CD4-positive, alpha-beta T cell (primary cell): ENCODE measurements around the gene KLHL30. TPM values are rescaled to one million over a fixed set of nuclear protein-coding genes. Genes with fewer than 3 reads are reported as not detected.

Source experiments
- ATAC-seq: fragments of 200-7000 bp; cut with Tn5 transposase; one replicate; pipeline ENCODE4 v1.10.0; 2022; ENCODE audit warnings: mild to moderate bottlenecking; ENCODE audit not compliant: poor library complexity
- CTCF ChIA-PET: fragments of 350-600 bp; sonication (Branson Sonifier 250); formaldehyde crosslinking; loops from one replicate; lab custom pipeline; 2021; ENCODE audit warnings: antibody characterized with exemption, inconsistent platforms; lab: Charles Lee
- POLR2A ChIA-PET: fragments of 350-600 bp; sonication (Branson Sonifier 250); formaldehyde crosslinking; loops from one replicate; lab custom pipeline; 2021; ENCODE audit warnings: antibody characterized with exemption, inconsistent platforms; lab: Charles Lee
- DNase-seq, 14 experiments: peaks; one replicate each; pipeline ENCODE4 v3.0.0-alpha.2; 2013 to 2020; ENCODE audit warnings: mixed read lengths in 2 of 14
- H3K27ac ChIP-seq, 2 donors: one replicate each; pipeline versions ENCODE4 v1.5.1 to v1.7.0; 2013; ENCODE audit warnings: low read length in 2 of 2, low read depth in 1 of 2, mild to moderate bottlenecking in 1 of 2
- H3K27me3 ChIP-seq, 2 experiments: 1 replicate in 1 of 2; 2 replicates in 1 of 2; pipeline versions ENCODE4 v1.6.1 to v1.7.0; 2013; ENCODE audit warnings: low read length in 2 of 2, control low read depth in 1 of 2, mild to moderate bottlenecking in 1 of 2, moderate library complexity in 1 of 2; ENCODE audit not compliant: insufficient read depth in 2 of 2, control insufficient read depth in 1 of 2
- H3K36me3 ChIP-seq: one replicate; pipeline ENCODE4 v1.6.1; 2013; ENCODE audit warnings: low read length, control low read depth; ENCODE audit not compliant: insufficient read depth
- H3K4me1 ChIP-seq: one replicate; pipeline ENCODE4 v1.6.1; 2013; ENCODE audit warnings: low read length, control low read depth; ENCODE audit not compliant: insufficient read depth
- H3K4me3 ChIP-seq: one replicate; pipeline ENCODE4 v1.5.1; 2013; ENCODE audit warnings: mild to moderate bottlenecking, low read length, moderate library complexity
- H3K9me3 ChIP-seq, 2 experiments: 1 replicate in 1 of 2; 2 replicates in 1 of 2; pipeline versions ENCODE4 v1.6.1 to v1.7.0; 2013; ENCODE audit warnings: low read length in 2 of 2, mild to moderate bottlenecking in 2 of 2, control low read depth in 1 of 2, moderate library complexity in 1 of 2; ENCODE audit not compliant: control insufficient read depth in 1 of 2, insufficient read depth in 1 of 2
- H3K27ac Mint-ChIP-seq: one replicate; pipeline ENCODE4 v1.8.0; 2020; ENCODE audit warnings: mixed read lengths
- H3K27me3 Mint-ChIP-seq: one replicate; pipeline ENCODE4 v1.8.0; 2021; ENCODE audit warnings: mixed read lengths
- H3K36me3 Mint-ChIP-seq: one replicate; pipeline ENCODE4 v1.8.0; 2021; ENCODE audit warnings: low read depth, mixed read lengths
- H3K4me1 Mint-ChIP-seq: one replicate; pipeline ENCODE4 v1.8.0; 2021; ENCODE audit warnings: low read depth, mixed read lengths
- H3K4me3 Mint-ChIP-seq: one replicate; pipeline ENCODE4 v1.8.0; 2020; ENCODE audit warnings: mild to moderate bottlenecking, mixed read lengths
- H3K9me3 Mint-ChIP-seq: one replicate; pipeline ENCODE4 v1.8.0; 2020; ENCODE audit warnings: mixed read lengths
- intact Hi-C, 2 experiments: fragments of 100-400 bp; cut with DNase I in 1 of 2; cut with micrococcal nuclease in 1 of 2; formaldehyde crosslinking; loops; one replicate each; pipeline versions ENCODE4 v1.15.1 to v1.9.0; 2023 to 2025; cut with DNase I, micrococcal nuclease
- total RNA-seq, 174 experiments: library from RNA in 2 of 174; stranded (reverse) in 2 of 174; gene quantifications; one replicate each; pipeline ENCODE4 v1.2.3 and lab custom pipeline; 2021 to 2026
- TF ChIP-seq, protein P1 (sequence below): fragments of 200-600 bp; IDR thresholded peaks from one replicate; pipeline ENCODE4 v1.8.0; 2022; ENCODE audit warnings: antibody characterized with exemption, mild to moderate bottlenecking

The KLHL30 gene
- total RNA-seq, 2 experiments from 2014 or later = not detected

- TF ChIP-seq, protein P1, sequence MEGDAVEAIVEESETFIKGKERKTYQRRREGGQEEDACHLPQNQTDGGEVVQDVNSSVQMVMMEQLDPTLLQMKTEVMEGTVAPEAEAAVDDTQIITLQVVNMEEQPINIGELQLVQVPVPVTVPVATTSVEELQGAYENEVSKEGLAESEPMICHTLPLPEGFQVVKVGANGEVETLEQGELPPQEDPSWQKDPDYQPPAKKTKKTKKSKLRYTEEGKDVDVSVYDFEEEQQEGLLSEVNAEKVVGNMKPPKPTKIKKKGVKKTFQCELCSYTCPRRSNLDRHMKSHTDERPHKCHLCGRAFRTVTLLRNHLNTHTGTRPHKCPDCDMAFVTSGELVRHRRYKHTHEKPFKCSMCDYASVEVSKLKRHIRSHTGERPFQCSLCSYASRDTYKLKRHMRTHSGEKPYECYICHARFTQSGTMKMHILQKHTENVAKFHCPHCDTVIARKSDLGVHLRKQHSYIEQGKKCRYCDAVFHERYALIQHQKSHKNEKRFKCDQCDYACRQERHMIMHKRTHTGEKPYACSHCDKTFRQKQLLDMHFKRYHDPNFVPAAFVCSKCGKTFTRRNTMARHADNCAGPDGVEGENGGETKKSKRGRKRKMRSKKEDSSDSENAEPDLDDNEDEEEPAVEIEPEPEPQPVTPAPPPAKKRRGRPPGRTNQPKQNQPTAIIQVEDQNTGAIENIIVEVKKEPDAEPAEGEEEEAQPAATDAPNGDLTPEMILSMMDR = no peak
- Mint-ChIP-seq H3K4me3 (no peak overlapping the region), H3K4me1 (no peaks in the 10 kb centered on the region), H3K9me3 (no peaks in the 10 kb centered on the region), H3K27ac (no peak overlapping the region), H3K36me3 (no peaks in the 10 kb centered on the region), H3K27me3 (peaks cover 5% of the 10 kb centered on the region)
- POLR2A ChIA-PET = no interaction called here
- CTCF ChIA-PET = no interaction called here
- DNase-seq = no peak
- Histone ChIP-seq H3K9me3 (peaks cover 5 to 33% of the 10 kb centered on the region in 2 experiments), H3K27ac (no peak overlapping the region), H3K36me3 (no peaks in the 10 kb centered on the region), H3K27me3 (peaks cover 3% of the 10 kb centered on the region in 2 experiments), H3K4me3 (no peak overlapping the region), H3K4me1 (no peaks in the 10 kb centered on the region)
- no peak for ATAC-seq
- intact Hi-C loops = no loop called here
These were observed 21.0 kb upstream of the KLHL30 start for GRCh38 chr2:238117199-238118154.

- ChIA-PET CTCF (no interaction called here), POLR2A (no interaction called here)
- H3K4me1 ChIP-seq = no peaks in the 10 kb centered on the region
- DNase-seq (no peak), ATAC-seq (no peak)
- H3K4me3 ChIP-seq = no peak overlapping the region
- Mint-ChIP-seq H3K27ac (no peak overlapping the region), H3K4me3 (no peak overlapping the region), H3K4me1 (no peaks in the 10 kb centered on the region), H3K9me3 (no peaks in the 10 kb centered on the region), H3K27me3 (peaks cover 5% of the 10 kb centered on the region), H3K36me3 (no peaks in the 10 kb centered on the region)
- intact Hi-C loops = no loop called here
- no peak overlapping the region for H3K27ac ChIP-seq
- H3K36me3 ChIP-seq = no peaks in the 10 kb centered on the region
- H3K27me3 ChIP-seq = peaks cover 3% of the 10 kb centered on the region in 2 experiments
- TF ChIP-seq, protein P1 = no peak
- peaks cover 0 to 17% of the 10 kb centered on the region in 2 experiments for H3K9me3 ChIP-seq
These were observed 18.6 kb upstream of the KLHL30 start for GRCh38 chr2:238119756-238120462.

DNA sequence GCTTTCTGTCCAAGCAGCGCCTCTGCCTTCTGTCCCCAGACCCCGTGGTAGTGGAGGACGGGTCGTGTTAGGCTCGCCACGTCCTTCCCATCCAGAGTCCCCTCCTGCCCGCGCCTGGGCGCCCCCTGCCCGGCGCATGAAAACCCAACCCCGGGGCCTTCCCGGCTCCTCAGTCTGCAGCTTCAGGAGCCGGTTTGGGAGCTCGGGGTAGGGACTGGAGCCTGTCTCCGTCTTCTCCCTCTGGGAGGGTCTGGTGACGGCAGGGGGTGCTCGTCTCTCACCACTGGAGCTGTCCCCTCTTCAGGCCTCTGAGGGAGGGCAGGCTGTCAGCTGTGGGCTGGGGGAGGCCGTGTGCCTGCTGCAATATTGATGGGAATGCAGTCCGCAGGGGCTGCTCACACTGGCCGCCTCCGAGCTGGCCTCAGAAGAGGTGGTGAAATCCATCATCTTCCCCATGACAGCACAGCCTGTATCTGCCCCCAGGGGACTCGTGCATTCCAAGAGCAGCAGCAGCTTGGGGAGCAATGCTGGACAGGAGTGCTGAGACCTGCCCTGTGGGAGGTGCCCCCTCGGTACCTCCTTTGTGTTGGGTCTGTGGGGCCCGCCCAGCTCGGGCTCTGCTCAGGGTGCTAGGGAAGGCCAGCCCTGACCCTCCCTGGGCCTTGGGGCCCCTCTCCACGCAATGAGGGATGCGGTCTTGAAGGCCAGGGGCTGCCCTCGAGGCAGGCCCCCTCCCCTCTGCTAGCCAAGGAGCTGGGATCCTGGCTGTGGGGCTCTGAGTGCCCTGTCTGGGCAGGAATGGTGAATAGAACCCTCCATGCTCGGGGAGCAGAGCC lies 17.8 kb upstream of the KLHL30 start:
- Histone ChIP-seq H3K27ac (no peak overlapping the region), H3K4me3 (no peak overlapping the region), H3K36me3 (no peaks in the 10 kb centered on the region), H3K27me3 (peaks cover 3% of the 10 kb centered on the region in 2 experiments), H3K9me3 (peaks cover 0 to 16% of the 10 kb centered on the region in 2 experiments), H3K4me1 (no peaks in the 10 kb centered on the region)
- Mint-ChIP-seq H3K27ac (no peak overlapping the region), H3K27me3 (peaks cover 5% of the 10 kb centered on the region), H3K36me3 (no peaks in the 10 kb centered on the region), H3K4me1 (no peaks in the 10 kb centered on the region), H3K4me3 (no peak overlapping the region), H3K9me3 (no peaks in the 10 kb centered on the region)
- ChIA-PET CTCF (no interaction called here), POLR2A (no interaction called here)
- TF ChIP-seq, protein P1 = no peak
- no peak for DNase-seq
- no peak for ATAC-seq
- intact Hi-C loops = no loop called here
